Measurements from ENCODE around the gene KIF5C. TPM values are rescaled to one million over a fixed set of nuclear protein-coding genes. Genes with fewer than 3 reads are reported as not detected.

The KIF5C gene
- total and polyA plus RNA-seq, 4 donors, result 0.06 to 0.25 (median 0.14) TPM

- H3K9me3 ChIP-seq (ENCODE audit: control insufficient read depth in 4 of 4, low read length in 3 of 4), result no peaks in the 10 kb centered on the region
- H3K4me3 ChIP-seq (ENCODE audit: low read depth in 1 of 3, low read length in 3 of 3), result no peak overlapping the region
- no peaks in the 10 kb centered on the region for H3K27me3 ChIP-seq (ENCODE audit: control insufficient read depth in 4 of 4, insufficient read depth in 4 of 4, low read length in 3 of 4)
- TF ChIP-seq SP1 (IDR thresholded peaks at IDR 0.05), result no peak
- TF ChIP-seq RXRA (IDR thresholded peaks at IDR 0.05), result no peak
- no peak for TF ChIP-seq CTCF (IDR thresholded peaks at IDR 0.05; ENCODE audit: low read depth, low read length, missing input control)
- TF ChIP-seq HNF4G (IDR thresholded peaks at IDR 0.05), result no peak
- no peak for TF ChIP-seq RAD21 (IDR thresholded peaks at IDR 0.05)
- no peak overlapping the region for H3K9ac ChIP-seq (ENCODE audit: low read depth in 1 of 2, low read length in 2 of 2)
- no peaks in the 10 kb centered on the region for H3K36me3 ChIP-seq (ENCODE audit: control insufficient read depth in 4 of 4, insufficient read depth in 3 of 4, low read depth in 1 of 4, low read length in 3 of 4)
- WGBS, result 80% methylated on average over 1 of the region's 1 CpG
- no peak for DNase-seq (ENCODE audit: low spot score)
- no peaks in the 10 kb centered on the region for H3K4me1 ChIP-seq (ENCODE audit: control insufficient read depth in 4 of 4, insufficient read depth in 4 of 4, low read length in 3 of 4)
- no peak overlapping the region for H3K27ac ChIP-seq (ENCODE audit: low read depth in 1 of 2, low read length in 2 of 2)
Observed at GRCh38 chr2:149059822-149060221, 184.8 kb downstream of the KIF5C start.

- Histone ChIP-seq H3K4me3 (ENCODE audit: low read depth in 1 of 3, low read length in 3 of 3) (no peak overlapping the region), H3K9ac (ENCODE audit: low read depth in 1 of 2, low read length in 2 of 2) (no peak overlapping the region), H3K36me3 (ENCODE audit: control insufficient read depth in 4 of 4, insufficient read depth in 3 of 4, low read depth in 1 of 4, low read length in 3 of 4) (no peaks in the 10 kb centered on the region), H3K4me1 (ENCODE audit: control insufficient read depth in 4 of 4, insufficient read depth in 4 of 4, low read length in 3 of 4) (no peaks in the 10 kb centered on the region), H3K27me3 (ENCODE audit: control insufficient read depth in 4 of 4, insufficient read depth in 4 of 4, low read length in 3 of 4) (peaks cover 0 to 2% (median 0%) of the 10 kb centered on the region in 4 donors), H3K9me3 (ENCODE audit: control insufficient read depth in 4 of 4, low read length in 3 of 4) (no peaks in the 10 kb centered on the region), H3K27ac (ENCODE audit: low read depth in 1 of 2, low read length in 2 of 2) (no peak overlapping the region)
- DNase-seq (ENCODE audit: low spot score), result no peak
- TF ChIP-seq GABPA (IDR thresholded peaks at IDR 0.05 in 1 of 2, conservative IDR thresholded peaks at IDR 0.05 in 1 of 2) (no peak), RAD21 (IDR thresholded peaks at IDR 0.05) (no peak), EGR1 (IDR thresholded peaks at IDR 0.05; ENCODE audit: low read depth in 2 of 2) (no peak), TAF1 (conservative IDR thresholded peaks at IDR 0.05) (no peak), YY1 (IDR thresholded peaks at IDR 0.05) (no peak), FOXA1 (IDR thresholded peaks at IDR 0.05) (no peak), RXRA (IDR thresholded peaks at IDR 0.05) (no peak), ATF3 (IDR thresholded peaks at IDR 0.05) (no peak), SP1 (IDR thresholded peaks at IDR 0.05) (no peak), REST (IDR thresholded peaks at IDR 0.05) (no peak), FOXA2 (IDR thresholded peaks at IDR 0.05) (no peak), ZBTB33 (IDR thresholded peaks at IDR 0.05) (no peak), HNF4A (conservative IDR thresholded peaks at IDR 0.05) (no peak), NR2F2 (IDR thresholded peaks at IDR 0.05) (no peak)
- 92% methylated on average over 2 of the region's 2 CpGs for WGBS
Observed at GRCh38 chr2:149061133-149061745, 186.2 kb downstream of the KIF5C start.
